ENCODE measurements around the gene ECPAS. TPM values are rescaled to one million over a fixed set of nuclear protein-coding genes. Genes with fewer than 3 reads are reported as not detected.

Gene ECPAS
- total and polyA plus RNA-seq, 2 donors (not counting 1 experiment from before 2014, with no cell fraction given) = 12.9 to 69.5 TPM

GRCh38 chr9:111427186-111427585 is 57.0 kb downstream of the ECPAS start:
- no peak for TF ChIP-seq EZH2 (IDR thresholded peaks at IDR 0.05; ENCODE audit: borderline replicate concordance, insufficient read depth, low read depth, low read length, poor library complexity, severe bottlenecking)
- TF ChIP-seq, protein P1, sequence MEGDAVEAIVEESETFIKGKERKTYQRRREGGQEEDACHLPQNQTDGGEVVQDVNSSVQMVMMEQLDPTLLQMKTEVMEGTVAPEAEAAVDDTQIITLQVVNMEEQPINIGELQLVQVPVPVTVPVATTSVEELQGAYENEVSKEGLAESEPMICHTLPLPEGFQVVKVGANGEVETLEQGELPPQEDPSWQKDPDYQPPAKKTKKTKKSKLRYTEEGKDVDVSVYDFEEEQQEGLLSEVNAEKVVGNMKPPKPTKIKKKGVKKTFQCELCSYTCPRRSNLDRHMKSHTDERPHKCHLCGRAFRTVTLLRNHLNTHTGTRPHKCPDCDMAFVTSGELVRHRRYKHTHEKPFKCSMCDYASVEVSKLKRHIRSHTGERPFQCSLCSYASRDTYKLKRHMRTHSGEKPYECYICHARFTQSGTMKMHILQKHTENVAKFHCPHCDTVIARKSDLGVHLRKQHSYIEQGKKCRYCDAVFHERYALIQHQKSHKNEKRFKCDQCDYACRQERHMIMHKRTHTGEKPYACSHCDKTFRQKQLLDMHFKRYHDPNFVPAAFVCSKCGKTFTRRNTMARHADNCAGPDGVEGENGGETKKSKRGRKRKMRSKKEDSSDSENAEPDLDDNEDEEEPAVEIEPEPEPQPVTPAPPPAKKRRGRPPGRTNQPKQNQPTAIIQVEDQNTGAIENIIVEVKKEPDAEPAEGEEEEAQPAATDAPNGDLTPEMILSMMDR (IDR thresholded peaks at IDR 0.05) = no peak
- Histone ChIP-seq H2AFZ (ENCODE audit: insufficient read depth, low read depth, low read length, poor library complexity, severe bottlenecking) (no peak overlapping the region), H3K27me3 (replicated peaks in 1 of 4; ENCODE audit: control extremely low read depth in 1 of 4, control insufficient read depth in 3 of 4, insufficient read depth in 4 of 4, low read length in 3 of 4) (no peaks in the 10 kb centered on the region), H3K9me3 (ENCODE audit: control extremely low read depth in 1 of 3, control insufficient read depth in 2 of 3, insufficient read depth in 1 of 3, low read length in 2 of 3) (no peaks in the 10 kb centered on the region), H3K36me3 (replicated peaks in 1 of 2; ENCODE audit: control extremely low read depth in 1 of 2, control insufficient read depth in 1 of 2, extremely low read depth in 1 of 2, insufficient read depth in 2 of 2, low read length in 1 of 2) (peaks cover 10 to 37% of the 10 kb centered on the region in 2 experiments), H3K79me2 (ENCODE audit: control insufficient read depth, insufficient read depth, low read length) (no peaks in the 10 kb centered on the region), H3K27ac (ENCODE audit: low read length in 2 of 2) (no peak overlapping the region), H4K20me1 (ENCODE audit: control insufficient read depth, insufficient read depth, low read length, poor library complexity, severe bottlenecking) (no peaks in the 10 kb centered on the region), H3K4me3 (ENCODE audit: control extremely low read depth in 1 of 5, extremely low read depth in 1 of 5, insufficient read depth in 1 of 5, low read depth in 2 of 5, low read length in 4 of 5) (no peak overlapping the region), H3K9ac (ENCODE audit: low read length) (no peak overlapping the region), H3K4me1 (ENCODE audit: control insufficient read depth in 2 of 2, insufficient read depth in 2 of 2, low read length in 2 of 2) (no peaks in the 10 kb centered on the region), H3K4me2 (replicated peaks; ENCODE audit: low read depth, low read length, poor library complexity, severe bottlenecking) (no peak overlapping the region)
- ChIA-PET POLR2A (no interaction called here), CTCF (no interaction called here)
- no peaks in the 10 kb centered on the region for H3K4me1 Mint-ChIP-seq
- no peak overlapping the region for H3K27ac Mint-ChIP-seq
- intact Hi-C loops (cut with micrococcal nuclease) = no loop called here
- DNase-seq (no peak), ATAC-seq (ENCODE audit: low read depth) (no peak)
- no peaks in the 10 kb centered on the region for H3K27me3 Mint-ChIP-seq
- no peak overlapping the region for H3K4me3 Mint-ChIP-seq
- no peaks in the 10 kb centered on the region for H3K9me3 Mint-ChIP-seq (ENCODE audit: insufficient read depth)

- peaks cover 8 to 25% of the 10 kb centered on the region in 2 experiments for H3K36me3 ChIP-seq (replicated peaks in 1 of 2; ENCODE audit: control extremely low read depth in 1 of 2, control insufficient read depth in 1 of 2, extremely low read depth in 1 of 2, insufficient read depth in 2 of 2, low read length in 1 of 2)
- CTCF ChIA-PET = no interaction called here
- TF ChIP-seq, protein P1 (IDR thresholded peaks at IDR 0.05) = no peak
- TF ChIP-seq EZH2 (IDR thresholded peaks at IDR 0.05; ENCODE audit: borderline replicate concordance, insufficient read depth, low read depth, low read length, poor library complexity, severe bottlenecking) = no peak
Observed at GRCh38 chr9:111423389-111423788, 60.8 kb downstream of the ECPAS start.

More at GRCh38 chr9:111423389-111423788, 60.8 kb downstream of the ECPAS start:
- WGBS (ENCODE audit: insufficient coverage) = no CpG with 5 or more reads among the region's 3 CpGs
- Histone ChIP-seq H3K4me2 (replicated peaks; ENCODE audit: low read depth, low read length, poor library complexity, severe bottlenecking) (no peak overlapping the region), H3K9ac (ENCODE audit: low read length) (no peak overlapping the region), H3K4me1 (ENCODE audit: control insufficient read depth in 2 of 2, insufficient read depth in 2 of 2, low read length in 2 of 2) (no peaks in the 10 kb centered on the region), H3K27me3 (replicated peaks in 1 of 4; ENCODE audit: control extremely low read depth in 1 of 4, control insufficient read depth in 3 of 4, insufficient read depth in 4 of 4, low read length in 3 of 4) (no peaks in the 10 kb centered on the region), H3K9me3 (ENCODE audit: control extremely low read depth in 1 of 3, control insufficient read depth in 2 of 3, insufficient read depth in 1 of 3, low read length in 2 of 3) (no peaks in the 10 kb centered on the region), H4K20me1 (ENCODE audit: control insufficient read depth, insufficient read depth, low read length, poor library complexity, severe bottlenecking) (no peaks in the 10 kb centered on the region), H2AFZ (ENCODE audit: insufficient read depth, low read depth, low read length, poor library complexity, severe bottlenecking) (no peak overlapping the region), H3K4me3 (ENCODE audit: control extremely low read depth in 1 of 5, extremely low read depth in 1 of 5, insufficient read depth in 1 of 5, low read depth in 2 of 5, low read length in 4 of 5) (no peak overlapping the region), H3K79me2 (ENCODE audit: control insufficient read depth, insufficient read depth, low read length) (no peaks in the 10 kb centered on the region), H3K27ac (ENCODE audit: low read length in 2 of 2) (no peak overlapping the region)
- H3K9me3 Mint-ChIP-seq (ENCODE audit: insufficient read depth) = no peaks in the 10 kb centered on the region
- DNase-seq (no peak), ATAC-seq (ENCODE audit: low read depth) (no peak)
- intact Hi-C loops (cut with micrococcal nuclease) = no loop called here
- H3K27ac Mint-ChIP-seq = no peak overlapping the region
- H3K27me3 Mint-ChIP-seq = no peaks in the 10 kb centered on the region
- POLR2A ChIA-PET = no interaction called here
- no peaks in the 10 kb centered on the region for H3K4me1 Mint-ChIP-seq
- H3K4me3 Mint-ChIP-seq = no peak overlapping the region

Measured in B cell (primary cell).